HepG2 (cell line): ENCODE measurements around the gene MEGF6. TPM values are rescaled to one million over a fixed set of nuclear protein-coding genes. Genes with fewer than 3 reads are reported as not detected.

ENCODE experiments used
- AHR ChIP-seq: IDR thresholded peaks from 2 replicates; pipeline ENCODE4 v1.6.1; 2018; ENCODE audit warnings: missing genetic modification reagents, missing compliant biosample characterization
- ASH2L ChIP-seq: fragments of 300-600, 200-600 bp; sonication (generic); IDR thresholded peaks from 2 replicates; pipeline ENCODE4 v1.7.0; 2017; ENCODE audit warnings: low read depth, mild to moderate bottlenecking, moderate library complexity, mixed read lengths, low read length; ENCODE audit not compliant: insufficient read length
- ATAD3A ChIP-seq: sonication (generic); formaldehyde crosslinking; IDR thresholded peaks from 2 replicates; pipeline ENCODE4 v1.4.0; 2020; ENCODE audit warnings: missing genetic modification reagents
- FOXC1 ChIP-seq: sonication (generic); formaldehyde crosslinking; IDR thresholded peaks from 2 replicates; pipeline ENCODE4 v1.8.0; 2022; ENCODE audit warnings: mild to moderate bottlenecking, missing genetic modification reagents, borderline replicate concordance
- HOXA5 ChIP-seq: sonication (generic); formaldehyde crosslinking; IDR thresholded peaks from 2 replicates; pipeline ENCODE4 v1.4.0; 2020; ENCODE audit warnings: missing genetic modification reagents
- MTF1 ChIP-seq: sonication (generic); formaldehyde crosslinking; IDR thresholded peaks from 2 replicates; pipeline ENCODE4 v1.5.0; 2020; ENCODE audit warnings: missing genetic modification reagents
- RBM39 ChIP-seq: fragments of 200-400 bp; formaldehyde crosslinking; IDR thresholded peaks from one replicate; pipeline ENCODE4 v1.6.1; 2018; ENCODE audit warnings: antibody characterized with exemption, mild to moderate bottlenecking, low read depth, low read length; ENCODE audit not compliant: poor library complexity, severe bottlenecking
- SMC3 ChIP-seq: IDR thresholded peaks from 2 replicates; pipeline ENCODE4 v1.6.1; 2011; ENCODE audit warnings: low read length, improper control_type of control experiment
- XRCC5 ChIP-seq: fragments of 200-400 bp; formaldehyde crosslinking; optimal IDR thresholded peaks from 2 replicates; pipeline ENCODE3; 2017; ENCODE audit warnings: mild to moderate bottlenecking, low read length
- ZMYM2 ChIP-seq: sonication (generic); formaldehyde crosslinking; IDR thresholded peaks from 2 replicates; pipeline ENCODE4 v1.8.0; 2022; ENCODE audit warnings: mild to moderate bottlenecking, missing genetic modification reagents
- ZNF136 ChIP-seq: sonication (generic); formaldehyde crosslinking; IDR thresholded peaks from 2 replicates; pipeline ENCODE4 v1.8.1; 2022; ENCODE audit warnings: low read depth, mild to moderate bottlenecking, moderate library complexity, missing genetic modification reagents
- ZNF598 ChIP-seq: sonication (generic); formaldehyde crosslinking; IDR thresholded peaks from 2 replicates; pipeline ENCODE4 v1.5.1; 2020; ENCODE audit warnings: mild to moderate bottlenecking, missing genetic modification reagents, borderline replicate concordance
- ZNF749 ChIP-seq: sonication (generic); formaldehyde crosslinking; IDR thresholded peaks from 2 replicates; pipeline ENCODE4 v1.8.0; 2022; ENCODE audit warnings: mild to moderate bottlenecking, missing genetic modification reagents, moderate library complexity, borderline replicate concordance
- ZNF788 ChIP-seq: sonication (generic); formaldehyde crosslinking; IDR thresholded peaks from 2 replicates; pipeline ENCODE4 v1.5.0; 2020; ENCODE audit warnings: mild to moderate bottlenecking, missing genetic modification reagents, borderline replicate concordance
- ZSCAN21 ChIP-seq: sonication (generic); formaldehyde crosslinking; IDR thresholded peaks from 2 replicates; pipeline ENCODE4 v1.8.0; 2022; ENCODE audit warnings: mild to moderate bottlenecking, missing genetic modification reagents, moderate library complexity, borderline replicate concordance
- polyA plus RNA-seq, 8 experiments: library from polyadenylated mRNA; depleted of rRNA in 3 of 8; stranded (reverse) in 7 of 8; unstranded in 1 of 8; fragments of >200 nt; fragmentation: Illumina TruSeq in 4 of 8; extraction: Trizol in 4 of 8; gene quantifications; 2 replicates each; pipeline versions ENCODE4 v1.2.1 to v1.2.3, GENCODE V29; 2011 to 2016; ENCODE audit warnings: low read depth in 4 of 8, missing spikeins in 1 of 8, mixed read lengths in 1 of 8; ENCODE audit not compliant: insufficient read depth in 1 of 8
- total RNA-seq, 5 experiments: library from RNA; depleted of rRNA; stranded (reverse); fragments of >200 nt; fragmentation: Illumina TruSeq; extraction: Trizol; gene quantifications; 2 replicates each; pipeline ENCODE4 v1.2.3, GENCODE V29; 2016; ENCODE audit warnings: low read depth in 1 of 5
- TF ChIP-seq, protein P1 (sequence below): sonication (generic); formaldehyde crosslinking; conservative IDR thresholded peaks from 2 replicates; pipeline ENCODE4 v1.4.0; 2020; ENCODE audit warnings: missing genetic modification reagents
- TF ChIP-seq, protein P2 (sequence below): sonication (generic); formaldehyde crosslinking; IDR thresholded peaks from 2 replicates; pipeline ENCODE4 v1.4.0; 2020; ENCODE audit warnings: mild to moderate bottlenecking, missing genetic modification reagents
- TF ChIP-seq, protein P3 (sequence below): sonication (generic); formaldehyde crosslinking; IDR thresholded peaks from 2 replicates; pipeline ENCODE4 v1.4.0; 2020; ENCODE audit warnings: missing genetic modification reagents
- TF ChIP-seq, protein P4 (sequence below): sonication (generic); formaldehyde crosslinking; conservative IDR thresholded peaks from 2 replicates; pipeline ENCODE4 v1.8.0; 2022; ENCODE audit warnings: low read depth, missing genetic modification reagents
- TF ChIP-seq, protein P5 (sequence below): sonication (generic); formaldehyde crosslinking; IDR thresholded peaks from 2 replicates; pipeline ENCODE4 v1.4.0; 2020; ENCODE audit warnings: mild to moderate bottlenecking, missing genetic modification reagents

The MEGF6 gene
- total and polyA plus RNA-seq, 2 of the 13 experiments (the other 11 are each of a cell fraction or from before 2014, with no cell fraction given), result 1.9 TPM

DNA sequence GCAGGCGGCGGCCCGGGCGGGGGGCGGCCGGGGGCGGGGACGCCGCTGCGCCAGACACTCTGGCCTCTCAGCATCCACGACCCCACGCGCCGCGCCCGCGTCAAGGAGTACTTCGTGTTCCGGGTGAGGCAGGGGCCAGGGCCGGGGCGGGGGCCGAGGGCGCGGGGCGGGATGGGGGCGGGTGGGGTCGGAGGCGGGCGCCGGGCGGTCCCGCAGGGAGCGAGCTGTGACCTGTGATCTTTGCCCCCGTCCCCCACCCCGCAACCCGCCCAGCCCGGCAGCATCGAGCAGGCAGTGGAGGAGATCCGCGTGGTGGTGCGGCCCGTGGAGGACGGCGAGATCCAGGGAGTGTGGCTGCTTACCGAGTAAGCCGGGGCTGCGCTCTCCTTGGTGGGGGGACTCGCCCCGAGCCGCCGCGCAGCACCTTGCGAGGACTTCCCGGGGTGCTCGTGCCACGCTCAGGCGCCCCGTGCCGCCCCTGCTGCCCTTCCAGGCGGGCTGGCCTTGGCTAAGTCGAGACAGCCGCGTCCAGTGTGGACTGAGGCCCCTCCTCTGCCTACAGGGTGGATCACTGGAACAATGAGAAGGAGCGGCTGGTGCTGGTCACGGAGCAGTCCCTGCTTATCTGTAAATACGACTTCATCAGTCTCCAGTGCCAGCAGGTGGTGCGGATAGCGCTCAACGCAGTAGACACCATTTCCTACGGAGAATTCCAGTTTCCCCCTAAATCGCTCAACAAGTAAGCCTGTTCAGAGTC, 14.0 kb upstream of the MEGF6 start (continued):
- TF ChIP-seq, protein P1, sequence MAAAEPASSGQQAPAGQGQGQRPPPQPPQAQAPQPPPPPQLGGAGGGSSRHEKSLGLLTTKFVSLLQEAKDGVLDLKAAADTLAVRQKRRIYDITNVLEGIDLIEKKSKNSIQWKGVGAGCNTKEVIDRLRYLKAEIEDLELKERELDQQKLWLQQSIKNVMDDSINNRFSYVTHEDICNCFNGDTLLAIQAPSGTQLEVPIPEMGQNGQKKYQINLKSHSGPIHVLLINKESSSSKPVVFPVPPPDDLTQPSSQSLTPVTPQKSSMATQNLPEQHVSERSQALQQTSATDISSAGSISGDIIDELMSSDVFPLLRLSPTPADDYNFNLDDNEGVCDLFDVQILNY, result 0 out of 2 replicates have a peak, but pooled peaks have one; percentile 54
- TF ChIP-seq, protein P2, sequence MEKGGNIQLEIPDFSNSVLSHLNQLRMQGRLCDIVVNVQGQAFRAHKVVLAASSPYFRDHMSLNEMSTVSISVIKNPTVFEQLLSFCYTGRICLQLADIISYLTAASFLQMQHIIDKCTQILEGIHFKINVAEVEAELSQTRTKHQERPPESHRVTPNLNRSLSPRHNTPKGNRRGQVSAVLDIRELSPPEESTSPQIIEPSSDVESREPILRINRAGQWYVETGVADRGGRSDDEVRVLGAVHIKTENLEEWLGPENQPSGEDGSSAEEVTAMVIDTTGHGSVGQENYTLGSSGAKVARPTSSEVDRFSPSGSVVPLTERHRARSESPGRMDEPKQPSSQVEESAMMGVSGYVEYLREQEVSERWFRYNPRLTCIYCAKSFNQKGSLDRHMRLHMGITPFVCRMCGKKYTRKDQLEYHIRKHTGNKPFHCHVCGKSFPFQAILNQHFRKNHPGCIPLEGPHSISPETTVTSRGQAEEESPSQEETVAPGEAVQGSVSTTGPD (CRISPR knock-in tag), result no peak
- TF ChIP-seq XRCC5, result peak; percentile 26
- TF ChIP-seq SMC3, result no peak
- peak; percentile 88; the same call in 1 of the 2 replicates for TF ChIP-seq ZNF136
- TF ChIP-seq, protein P3, sequence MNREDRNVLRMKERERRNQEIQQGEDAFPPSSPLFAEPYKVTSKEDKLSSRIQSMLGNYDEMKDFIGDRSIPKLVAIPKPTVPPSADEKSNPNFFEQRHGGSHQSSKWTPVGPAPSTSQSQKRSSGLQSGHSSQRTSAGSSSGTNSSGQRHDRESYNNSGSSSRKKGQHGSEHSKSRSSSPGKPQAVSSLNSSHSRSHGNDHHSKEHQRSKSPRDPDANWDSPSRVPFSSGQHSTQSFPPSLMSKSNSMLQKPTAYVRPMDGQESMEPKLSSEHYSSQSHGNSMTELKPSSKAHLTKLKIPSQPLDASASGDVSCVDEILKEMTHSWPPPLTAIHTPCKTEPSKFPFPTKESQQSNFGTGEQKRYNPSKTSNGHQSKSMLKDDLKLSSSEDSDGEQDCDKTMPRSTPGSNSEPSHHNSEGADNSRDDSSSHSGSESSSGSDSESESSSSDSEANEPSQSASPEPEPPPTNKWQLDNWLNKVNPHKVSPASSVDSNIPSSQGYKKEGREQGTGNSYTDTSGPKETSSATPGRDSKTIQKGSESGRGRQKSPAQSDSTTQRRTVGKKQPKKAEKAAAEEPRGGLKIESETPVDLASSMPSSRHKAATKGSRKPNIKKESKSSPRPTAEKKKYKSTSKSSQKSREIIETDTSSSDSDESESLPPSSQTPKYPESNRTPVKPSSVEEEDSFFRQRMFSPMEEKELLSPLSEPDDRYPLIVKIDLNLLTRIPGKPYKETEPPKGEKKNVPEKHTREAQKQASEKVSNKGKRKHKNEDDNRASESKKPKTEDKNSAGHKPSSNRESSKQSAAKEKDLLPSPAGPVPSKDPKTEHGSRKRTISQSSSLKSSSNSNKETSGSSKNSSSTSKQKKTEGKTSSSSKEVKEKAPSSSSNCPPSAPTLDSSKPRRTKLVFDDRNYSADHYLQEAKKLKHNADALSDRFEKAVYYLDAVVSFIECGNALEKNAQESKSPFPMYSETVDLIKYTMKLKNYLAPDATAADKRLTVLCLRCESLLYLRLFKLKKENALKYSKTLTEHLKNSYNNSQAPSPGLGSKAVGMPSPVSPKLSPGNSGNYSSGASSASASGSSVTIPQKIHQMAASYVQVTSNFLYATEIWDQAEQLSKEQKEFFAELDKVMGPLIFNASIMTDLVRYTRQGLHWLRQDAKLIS (CRISPR knock-in tag), result no peak
- TF ChIP-seq ZSCAN21 (CRISPR knock-in tag), result peak; percentile 62
- no peak for TF ChIP-seq ATAD3A (CRISPR knock-in tag)
- TF ChIP-seq, protein P4, sequence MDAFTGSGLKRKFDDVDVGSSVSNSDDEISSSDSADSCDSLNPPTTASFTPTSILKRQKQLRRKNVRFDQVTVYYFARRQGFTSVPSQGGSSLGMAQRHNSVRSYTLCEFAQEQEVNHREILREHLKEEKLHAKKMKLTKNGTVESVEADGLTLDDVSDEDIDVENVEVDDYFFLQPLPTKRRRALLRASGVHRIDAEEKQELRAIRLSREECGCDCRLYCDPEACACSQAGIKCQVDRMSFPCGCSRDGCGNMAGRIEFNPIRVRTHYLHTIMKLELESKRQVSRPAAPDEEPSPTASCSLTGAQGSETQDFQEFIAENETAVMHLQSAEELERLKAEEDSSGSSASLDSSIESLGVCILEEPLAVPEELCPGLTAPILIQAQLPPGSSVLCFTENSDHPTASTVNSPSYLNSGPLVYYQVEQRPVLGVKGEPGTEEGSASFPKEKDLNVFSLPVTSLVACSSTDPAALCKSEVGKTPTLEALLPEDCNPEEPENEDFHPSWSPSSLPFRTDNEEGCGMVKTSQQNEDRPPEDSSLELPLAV, result no peak
- TF ChIP-seq ASH2L, result peak; percentile 34
- no peak for TF ChIP-seq RBM39
- peak; percentile 91; the same call in 1 of the 2 replicates for TF ChIP-seq ZNF598 (CRISPR knock-in tag)
- TF ChIP-seq MTF1 (CRISPR knock-in tag), result no peak
- TF ChIP-seq AHR (CRISPR knock-in tag), result no peak
- TF ChIP-seq ZMYM2 (CRISPR knock-in tag), result peak; percentile 50; the same call in 1 of the 2 replicates
- TF ChIP-seq, protein P5, sequence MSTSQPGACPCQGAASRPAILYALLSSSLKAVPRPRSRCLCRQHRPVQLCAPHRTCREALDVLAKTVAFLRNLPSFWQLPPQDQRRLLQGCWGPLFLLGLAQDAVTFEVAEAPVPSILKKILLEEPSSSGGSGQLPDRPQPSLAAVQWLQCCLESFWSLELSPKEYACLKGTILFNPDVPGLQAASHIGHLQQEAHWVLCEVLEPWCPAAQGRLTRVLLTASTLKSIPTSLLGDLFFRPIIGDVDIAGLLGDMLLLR, result peak; percentile 36; the same call in 1 of the 2 replicates
- no peak for TF ChIP-seq ZNF749
- TF ChIP-seq HOXA5 (CRISPR knock-in tag), result no peak
- peak; percentile 92 for TF ChIP-seq FOXC1
- TF ChIP-seq ZNF788 (CRISPR knock-in tag), result peak; percentile 67; the same call in 1 of the 2 replicates
